Hematopoietic multipotent progenitor cell treated with erythropoietin and hydrocortisone succinate and interleukin-3 and kit ligand, for 6 days (in vitro differentiated cells): Measurements from ENCODE around the gene LMCD1.

Source experiments
- DNase-seq: peaks from one replicate; pipeline ENCODE4 v3.0.0-alpha.2; 2015

LMCD1 gene

GRCh38 chr3:8506571-8507061 is 5.0 kb downstream of the LMCD1 start:
- DNase-seq, result no peak

GRCh38 chr3:8507496-8507895 is 5.9 kb downstream of the LMCD1 start:
- no peak for DNase-seq

GRCh38 chr3:8509961-8510360 is 8.3 kb downstream of the LMCD1 start:
- DNase-seq, result no peak

- no peak for DNase-seq
These were observed 10.6 kb downstream of the LMCD1 start for GRCh38 chr3:8512234-8512633.

- no peak for DNase-seq
These were observed 14.5 kb downstream of the LMCD1 start for GRCh38 chr3:8516047-8516661.

GRCh38 chr3:8516783-8517182 is 15.2 kb downstream of the LMCD1 start:
- no peak for DNase-seq

- no peak for DNase-seq
These were observed 15.9 kb downstream of the LMCD1 start for GRCh38 chr3:8517487-8517886.

- no peak for DNase-seq
These were observed 16.5 kb downstream of the LMCD1 start for GRCh38 chr3:8518138-8518537.

GRCh38 chr3:8519156-8519555 is 17.5 kb downstream of the LMCD1 start:
- DNase-seq, result no peak

- no peak for DNase-seq
These were observed 18.3 kb downstream of the LMCD1 start for GRCh38 chr3:8519774-8520448.

- no peak for DNase-seq
These were observed 19.3 kb downstream of the LMCD1 start for GRCh38 chr3:8520816-8521403.

- DNase-seq, result no peak
These were observed 21.4 kb downstream of the LMCD1 start for GRCh38 chr3:8523041-8523440.

- peak; percentile 10 for DNase-seq
These were observed 22.6 kb downstream of the LMCD1 start for GRCh38 chr3:8524249-8524648.

- DNase-seq, result no peak
These were observed 23.2 kb downstream of the LMCD1 start for GRCh38 chr3:8524656-8525399.

GRCh38 chr3:8525893-8526292 is 24.3 kb downstream of the LMCD1 start:
- no peak for DNase-seq

- DNase-seq, result no peak
These were observed 27.6 kb downstream of the LMCD1 start for GRCh38 chr3:8529181-8529637.

- DNase-seq, result peak; percentile 14
These were observed 28.3 kb downstream of the LMCD1 start for GRCh38 chr3:8529738-8530525.

- DNase-seq, result no peak
These were observed 29.0 kb downstream of the LMCD1 start for GRCh38 chr3:8530581-8530980.

GRCh38 chr3:8532251-8532871 is 30.7 kb downstream of the LMCD1 start:
- DNase-seq, result no peak

GRCh38 chr3:8536096-8537056 is 34.8 kb downstream of the LMCD1 start:
- no peak for DNase-seq

- no peak for DNase-seq
These were observed 35.8 kb downstream of the LMCD1 start for GRCh38 chr3:8537440-8537839.
